Uterus (tissue), 2 donors: ENCODE measurements around the gene SULT1A1.
"Not testable (repeated sequence)": the region's sequence is repeated elsewhere in the genome, so short reads cannot be mapped to it uniquely, and the experiment has no call there.

Source experiments
- POLR2A ChIP-seq, 2 donors: fragments of 450-650 bp; IDR thresholded peaks; one replicate each; pipeline ENCODE4 v1.6.1; 2016; ENCODE audit warnings: antibody characterized with exemption in 2 of 2, mild to moderate bottlenecking in 1 of 2, moderate library complexity in 1 of 2
- TF ChIP-seq, protein P1 (sequence below), 4 experiments: fragments of 200-600 bp in 2 of 4; fragments of 450-650 bp in 2 of 4; sonication (generic) in 2 of 4; IDR thresholded peaks; one replicate each; pipeline ENCODE4 v1.5.1; 2016 to 2019; ENCODE audit warnings: antibody characterized with exemption in 4 of 4, mild to moderate bottlenecking in 2 of 4, moderate library complexity in 1 of 4

DNA sequence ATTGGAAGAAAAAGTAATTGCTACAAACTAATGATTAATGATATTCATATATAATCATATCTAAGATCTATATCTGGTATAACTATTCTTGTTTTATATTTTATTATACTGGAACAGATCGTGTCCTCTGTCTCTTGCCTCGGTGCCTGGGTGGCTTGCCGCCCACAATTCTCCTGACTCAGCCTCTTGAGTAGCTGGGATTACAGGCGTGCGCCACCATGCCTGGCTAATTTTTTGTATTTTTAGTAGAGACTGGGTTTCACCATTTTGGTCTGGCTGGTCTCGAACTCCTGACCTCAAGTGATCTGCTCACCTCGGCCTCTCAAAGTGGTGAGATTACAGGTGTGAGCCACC lies 6.4 kb upstream of the SULT1A1 start:
- TF ChIP-seq, protein P1, sequence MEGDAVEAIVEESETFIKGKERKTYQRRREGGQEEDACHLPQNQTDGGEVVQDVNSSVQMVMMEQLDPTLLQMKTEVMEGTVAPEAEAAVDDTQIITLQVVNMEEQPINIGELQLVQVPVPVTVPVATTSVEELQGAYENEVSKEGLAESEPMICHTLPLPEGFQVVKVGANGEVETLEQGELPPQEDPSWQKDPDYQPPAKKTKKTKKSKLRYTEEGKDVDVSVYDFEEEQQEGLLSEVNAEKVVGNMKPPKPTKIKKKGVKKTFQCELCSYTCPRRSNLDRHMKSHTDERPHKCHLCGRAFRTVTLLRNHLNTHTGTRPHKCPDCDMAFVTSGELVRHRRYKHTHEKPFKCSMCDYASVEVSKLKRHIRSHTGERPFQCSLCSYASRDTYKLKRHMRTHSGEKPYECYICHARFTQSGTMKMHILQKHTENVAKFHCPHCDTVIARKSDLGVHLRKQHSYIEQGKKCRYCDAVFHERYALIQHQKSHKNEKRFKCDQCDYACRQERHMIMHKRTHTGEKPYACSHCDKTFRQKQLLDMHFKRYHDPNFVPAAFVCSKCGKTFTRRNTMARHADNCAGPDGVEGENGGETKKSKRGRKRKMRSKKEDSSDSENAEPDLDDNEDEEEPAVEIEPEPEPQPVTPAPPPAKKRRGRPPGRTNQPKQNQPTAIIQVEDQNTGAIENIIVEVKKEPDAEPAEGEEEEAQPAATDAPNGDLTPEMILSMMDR (IDR thresholded peaks at IDR 0.05): not testable (repeated sequence)
- TF ChIP-seq POLR2A (IDR thresholded peaks at IDR 0.05): not testable (repeated sequence)
